Caco-2 (cell line): ENCODE measurements around the gene SCIN. TPM values are rescaled to one million over a fixed set of nuclear protein-coding genes. Genes with fewer than 3 reads are reported as not detected.

ENCODE experiments used
- BruUV-seq: library from RNA; stranded (reverse); fragments of 400-500 nt; replicated peaks from 2 replicates; lab custom pipeline; 2021; lab: Mats Ljungman, UMichigan
- CTCF ChIA-PET: fragments of 300-600 bp; sonication (Branson Sonifier 250); formaldehyde crosslinking; loops from one replicate; lab custom pipeline; 2022; ENCODE audit warnings: antibody characterized with exemption; lab: Charles Lee
- POLR2A ChIA-PET: fragments of 300-600 bp; sonication (Branson Sonifier 250); formaldehyde crosslinking; loops from one replicate; lab custom pipeline; 2022; ENCODE audit warnings: antibody characterized with exemption; lab: Charles Lee
- DNase-seq, 2 experiments: peaks; one replicate each; pipeline versions ENCODE4 v3.0.0 to v3.0.0-alpha.2; 2020 to 2022
- H3K27me3 ChIP-seq: replicated peaks from 2 replicates; pipeline ENCODE4 v1.6.0; 2011; ENCODE audit warnings: low read length; ENCODE audit not compliant: control insufficient read depth, insufficient read depth
- H3K36me3 ChIP-seq: 2 replicates; pipeline ENCODE4 v1.5.1; 2011; ENCODE audit warnings: low read length; ENCODE audit not compliant: control insufficient read depth, insufficient read depth
- H3K4me1 ChIP-seq: fragments of 250-450 bp; sonication (Bioruptor Pico); 2 replicates; pipeline ENCODE4 v1.5.1; 2020; ENCODE audit warnings: mild to moderate bottlenecking
- H3K4me3 ChIP-seq: 2 replicates; pipeline ENCODE4 v1.5.1; 2011; ENCODE audit warnings: low read depth, mild to moderate bottlenecking, control low read depth, low read length
- H3K9me3 ChIP-seq: fragments of 250-450 bp; sonication (Bioruptor Pico); 2 replicates; pipeline ENCODE4 v1.5.1; 2020; ENCODE audit warnings: mild to moderate bottlenecking, moderate library complexity
- H3K27ac Mint-ChIP-seq: one replicate; pipeline ENCODE4 v1.8.0; 2022; ENCODE audit warnings: mixed read lengths; ENCODE audit not compliant: unreplicated experiment
- H3K27me3 Mint-ChIP-seq: one replicate; pipeline ENCODE4 v1.8.0; 2022; ENCODE audit warnings: mixed read lengths; ENCODE audit not compliant: insufficient read depth, unreplicated experiment
- H3K36me3 Mint-ChIP-seq: one replicate; pipeline ENCODE4 v1.8.0; 2022; ENCODE audit warnings: mild to moderate bottlenecking, mixed read lengths; ENCODE audit not compliant: insufficient read depth, unreplicated experiment
- H3K4me1 Mint-ChIP-seq: one replicate; pipeline ENCODE4 v1.8.0; 2022; ENCODE audit warnings: low read depth, mixed read lengths; ENCODE audit not compliant: unreplicated experiment
- H3K4me3 Mint-ChIP-seq: one replicate; pipeline ENCODE4 v1.8.0; 2022; ENCODE audit warnings: mild to moderate bottlenecking, moderate library complexity, mixed read lengths; ENCODE audit not compliant: unreplicated experiment
- H3K9me3 Mint-ChIP-seq: one replicate; pipeline ENCODE4 v1.8.0; 2022; ENCODE audit warnings: mixed read lengths; ENCODE audit not compliant: unreplicated experiment
- intact Hi-C: fragments of 100-400 bp; cut with micrococcal nuclease; formaldehyde crosslinking; loops from one replicate; pipeline ENCODE4 v1.10.0; 2022; ENCODE audit not compliant: unreplicated experiment
- total RNA-seq: library from RNA; stranded (reverse); gene quantifications from 2 replicates; pipeline ENCODE4 v1.2.3, GENCODE V29; 2022
- TF ChIP-seq, protein P1 (sequence below), 2 experiments: fragments of 200-600 bp in 1 of 2; IDR thresholded peaks; 1 replicate in 1 of 2; 2 replicates in 1 of 2; pipeline versions ENCODE4 v1.5.1 to v1.8.0; 2011 to 2022; ENCODE audit warnings: antibody characterized with exemption in 1 of 2, control low read depth in 1 of 2, inconsistent platforms in 1 of 2, low read depth in 1 of 2, low read length in 1 of 2, mild to moderate bottlenecking in 1 of 2, moderate library complexity in 1 of 2; ENCODE audit not compliant: insufficient read depth in 1 of 2, severe bottlenecking in 1 of 2, unreplicated experiment in 1 of 2

SCIN gene
- total RNA-seq, 1 experiment from 2014 or later: 0.39 TPM

- H3K27me3 ChIP-seq: no peaks in the 10 kb centered on the region
- no TSS peak for BruUV-seq
- no peaks in the 10 kb centered on the region for H3K9me3 ChIP-seq
- no peak for DNase-seq
- ChIA-PET CTCF (interaction anchor here (1.3 kb wide), 1 partner anchor 490 kb away, joined by 4 read pairs; no protein-coding TSS in a partner anchor), POLR2A (no interaction called here)
- H3K36me3 ChIP-seq: no peaks in the 10 kb centered on the region
- Mint-ChIP-seq H3K27ac (no peak overlapping the region), H3K4me3 (no peak overlapping the region), H3K4me1 (peaks cover 35% of the 10 kb centered on the region), H3K36me3 (peaks cover 25% of the 10 kb centered on the region), H3K9me3 (no peaks in the 10 kb centered on the region), H3K27me3 (no peaks in the 10 kb centered on the region)
- H3K4me1 ChIP-seq: peaks cover 18% of the 10 kb centered on the region
- intact Hi-C loops: loop anchor here (5.0 to 10.0 kb wide), 3 partner anchors 53 to 840 kb away; no protein-coding TSS in a partner anchor
- TF ChIP-seq, protein P1, sequence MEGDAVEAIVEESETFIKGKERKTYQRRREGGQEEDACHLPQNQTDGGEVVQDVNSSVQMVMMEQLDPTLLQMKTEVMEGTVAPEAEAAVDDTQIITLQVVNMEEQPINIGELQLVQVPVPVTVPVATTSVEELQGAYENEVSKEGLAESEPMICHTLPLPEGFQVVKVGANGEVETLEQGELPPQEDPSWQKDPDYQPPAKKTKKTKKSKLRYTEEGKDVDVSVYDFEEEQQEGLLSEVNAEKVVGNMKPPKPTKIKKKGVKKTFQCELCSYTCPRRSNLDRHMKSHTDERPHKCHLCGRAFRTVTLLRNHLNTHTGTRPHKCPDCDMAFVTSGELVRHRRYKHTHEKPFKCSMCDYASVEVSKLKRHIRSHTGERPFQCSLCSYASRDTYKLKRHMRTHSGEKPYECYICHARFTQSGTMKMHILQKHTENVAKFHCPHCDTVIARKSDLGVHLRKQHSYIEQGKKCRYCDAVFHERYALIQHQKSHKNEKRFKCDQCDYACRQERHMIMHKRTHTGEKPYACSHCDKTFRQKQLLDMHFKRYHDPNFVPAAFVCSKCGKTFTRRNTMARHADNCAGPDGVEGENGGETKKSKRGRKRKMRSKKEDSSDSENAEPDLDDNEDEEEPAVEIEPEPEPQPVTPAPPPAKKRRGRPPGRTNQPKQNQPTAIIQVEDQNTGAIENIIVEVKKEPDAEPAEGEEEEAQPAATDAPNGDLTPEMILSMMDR (IDR thresholded peaks at IDR 0.05; ENCODE audit: insufficient read depth in 1 of 2, low read depth in 1 of 2, low read length in 1 of 2, severe bottlenecking in 1 of 2, unreplicated experiment in 1 of 2): no peak
- no peak overlapping the region for H3K4me3 ChIP-seq
Measured at GRCh38 chr7:12684733-12685132, 114.2 kb downstream of the SCIN start.

- CTCF ChIA-PET: interaction anchor here (0.6 to 2.4 kb wide), 14 partner anchors 11 to 1057 kb away, joined by 3 to 31 read pairs (median 4); no protein-coding TSS in a partner anchor
- H3K4me1 Mint-ChIP-seq: peaks cover 31% of the 10 kb centered on the region
- peaks cover 32% of the 10 kb centered on the region for H3K36me3 Mint-ChIP-seq
- POLR2A ChIA-PET: interaction anchor here (1.6 kb wide), 1 partner anchor 257 kb away, joined by 9 read pairs; no protein-coding TSS in a partner anchor
- no TSS peak for BruUV-seq
- peak overlapping the region; percentile 89 for H3K27ac Mint-ChIP-seq
- no peaks in the 10 kb centered on the region for H3K36me3 ChIP-seq
- H3K9me3 Mint-ChIP-seq: no peaks in the 10 kb centered on the region
- H3K9me3 ChIP-seq: no peaks in the 10 kb centered on the region
- no peaks in the 10 kb centered on the region for H3K27me3 Mint-ChIP-seq
- no peaks in the 10 kb centered on the region for H3K27me3 ChIP-seq
- peak; percentile 76 to 79 for DNase-seq
- peak overlapping the region; percentile 83 for H3K4me3 ChIP-seq
- intact Hi-C loops: loop anchor here (5.0 to 10.0 kb wide), 3 partner anchors 52 to 839 kb away; no protein-coding TSS in a partner anchor
- peaks cover 18% of the 10 kb centered on the region for H3K4me1 ChIP-seq
- TF ChIP-seq, protein P1 (IDR thresholded peaks at IDR 0.05; ENCODE audit: insufficient read depth in 1 of 2, low read depth in 1 of 2, low read length in 1 of 2, severe bottlenecking in 1 of 2, unreplicated experiment in 1 of 2): peak; percentile 65 to 79
- H3K4me3 Mint-ChIP-seq: peak overlapping the region; percentile 93
Measured at GRCh38 chr7:12685550-12685949, 115.0 kb downstream of the SCIN start.

GRCh38 chr7:12686234-12686890 lies 115.8 kb downstream of the SCIN start:
- BruUV-seq: no TSS peak
- peaks cover 32% of the 10 kb centered on the region for H3K36me3 Mint-ChIP-seq
- DNase-seq: peak; percentile 97 to 98
- Histone ChIP-seq H3K4me3 (peak overlapping the region; percentile 83), H3K9me3 (no peaks in the 10 kb centered on the region), H3K36me3 (no peaks in the 10 kb centered on the region), H3K27me3 (no peaks in the 10 kb centered on the region), H3K4me1 (peaks cover 14% of the 10 kb centered on the region)
- intact Hi-C loops: loop anchor here (1.0 to 10.0 kb wide), 5 partner anchors 46 to 838 kb away; no protein-coding TSS in a partner anchor
- peak overlapping the region; percentile 89 for H3K27ac Mint-ChIP-seq
- H3K4me1 Mint-ChIP-seq: peaks cover 24% of the 10 kb centered on the region
- TF ChIP-seq, protein P1 (IDR thresholded peaks at IDR 0.05; ENCODE audit: insufficient read depth in 1 of 2, low read depth in 1 of 2, low read length in 1 of 2, severe bottlenecking in 1 of 2, unreplicated experiment in 1 of 2): peak; percentile 64 to 94
- ChIA-PET CTCF (interaction anchor here (0.6 to 2.4 kb wide), 31 partner anchors 11 to 1057 kb away, joined by 3 to 31 read pairs (median 4); no protein-coding TSS in a partner anchor), POLR2A (interaction anchor here (0.7 to 2.1 kb wide), 9 partner anchors 11 to 429 kb away, joined by 3 to 13 read pairs (median 7); no protein-coding TSS in a partner anchor)
- H3K9me3 Mint-ChIP-seq: no peaks in the 10 kb centered on the region
- H3K27me3 Mint-ChIP-seq: no peaks in the 10 kb centered on the region
- peak overlapping the region; percentile 93 for H3K4me3 Mint-ChIP-seq
